WI38 (cell line): ENCODE data around the gene FN3K.

Experiments
- H3K4me3 ChIP-seq: 2 replicates; pipeline ENCODE4 v1.5.1; 2011; ENCODE audit warnings: low read depth, mild to moderate bottlenecking, control low read depth, low read length
- CTCF ChIP-seq: IDR thresholded peaks from 2 replicates; pipeline ENCODE4 v1.5.1; 2012; ENCODE audit warnings: low read depth, mild to moderate bottlenecking, control low read depth, low read length

The FN3K gene

GRCh38 chr17:82691714-82692113, 43.7 kb upstream of the FN3K start:
- H3K4me3 ChIP-seq = no peak overlapping the region
- no peak for TF ChIP-seq CTCF

- no peak overlapping the region for H3K4me3 ChIP-seq
- no peak for TF ChIP-seq CTCF
Observed at GRCh38 chr17:82692268-82692667, 43.1 kb upstream of the FN3K start.

- no peak overlapping the region for H3K4me3 ChIP-seq
- no peak for TF ChIP-seq CTCF
Observed at GRCh38 chr17:82693168-82693867, 42.1 kb upstream of the FN3K start.

- TF ChIP-seq CTCF = no peak
Observed at GRCh38 chr17:82694647-82695046, 40.8 kb upstream of the FN3K start.

GRCh38 chr17:82696259-82696658, 39.2 kb upstream of the FN3K start:
- TF ChIP-seq CTCF = no peak
- H3K4me3 ChIP-seq = no peak overlapping the region

More at GRCh38 chr17:82694647-82695046, 40.8 kb upstream of the FN3K start:
- H3K4me3 ChIP-seq = no peak overlapping the region

- H3K4me3 ChIP-seq = peak overlapping the region; percentile 63
- no peak for TF ChIP-seq CTCF
Observed at GRCh38 chr17:82696916-82697807, 38.3 kb upstream of the FN3K start.

GRCh38 chr17:82697808-82698064, 37.7 kb upstream of the FN3K start:
- no peak for TF ChIP-seq CTCF
- H3K4me3 ChIP-seq = peak overlapping the region; percentile 63
